IPS-20b (cell line): ENCODE measurements around the gene P2RX3.
"Not testable (repeated sequence)": the region's sequence is repeated elsewhere in the genome, so short reads cannot be mapped to it uniquely, and the experiment has no call there.

Experiments
- H3K27ac ChIP-seq: one replicate; pipeline ENCODE4 v1.5.1; 2013; ENCODE audit warnings: low read length
- H3K27me3 ChIP-seq: 2 replicates; pipeline ENCODE4 v1.6.1; 2013; ENCODE audit warnings: mild to moderate bottlenecking, low read length, inconsistent platforms; ENCODE audit not compliant: insufficient read depth
- H3K36me3 ChIP-seq: 2 replicates; pipeline ENCODE4 v1.6.1; 2013; ENCODE audit warnings: low read depth, mild to moderate bottlenecking, inconsistent platforms, low read length, moderate library complexity; ENCODE audit not compliant: insufficient read depth
- H3K4me1 ChIP-seq: 2 replicates; pipeline ENCODE4 v1.6.1; 2013; ENCODE audit warnings: mild to moderate bottlenecking, control low read depth, inconsistent platforms, low read length, moderate library complexity; ENCODE audit not compliant: insufficient read depth
- H3K4me3 ChIP-seq: 2 replicates; pipeline ENCODE4 v1.5.1; 2013; ENCODE audit warnings: mild to moderate bottlenecking, low read length, inconsistent platforms
- H3K9ac ChIP-seq: 2 replicates; pipeline ENCODE4 v1.6.1; 2013; ENCODE audit warnings: low read depth, mild to moderate bottlenecking, inconsistent platforms, low read length, moderate library complexity
- H3K9me3 ChIP-seq: 2 replicates; pipeline ENCODE4 v1.6.1; 2013; ENCODE audit warnings: mild to moderate bottlenecking, low read depth, low read length, inconsistent platforms; ENCODE audit not compliant: insufficient read depth

The P2RX3 gene

GRCh38 chr11:57357856-57358255 is 19.7 kb downstream of the P2RX3 start:
- no peak overlapping the region for H3K27ac ChIP-seq
- H3K4me3 ChIP-seq, result no peak overlapping the region
- H3K27me3 ChIP-seq, result no peaks in the 10 kb centered on the region
- H3K9me3 ChIP-seq, result no peaks in the 10 kb centered on the region
- H3K9ac ChIP-seq, result no peak overlapping the region
- no peaks in the 10 kb centered on the region for H3K36me3 ChIP-seq
- H3K4me1 ChIP-seq, result peaks cover 10% of the 10 kb centered on the region; the same call in 1 of the 2 replicates

GRCh38 chr11:57358543-57358961 is 20.4 kb downstream of the P2RX3 start:
- Histone ChIP-seq H3K4me1 (peaks cover 5% of the 10 kb centered on the region; the same call in 1 of the 2 replicates), H3K27ac (no peak overlapping the region), H3K27me3 (no peaks in the 10 kb centered on the region), H3K36me3 (no peaks in the 10 kb centered on the region), H3K4me3 (no peak overlapping the region), H3K9ac (no peak overlapping the region), H3K9me3 (no peaks in the 10 kb centered on the region)

GRCh38 chr11:57358991-57359390 is 20.8 kb downstream of the P2RX3 start:
- H3K27me3 ChIP-seq, result no peaks in the 10 kb centered on the region
- no peaks in the 10 kb centered on the region for H3K9me3 ChIP-seq
- H3K36me3 ChIP-seq, result no peaks in the 10 kb centered on the region
- peaks cover 5% of the 10 kb centered on the region; the same call in 1 of the 2 replicates for H3K4me1 ChIP-seq
- no peak overlapping the region for H3K27ac ChIP-seq
- H3K4me3 ChIP-seq, result no peak overlapping the region
- H3K9ac ChIP-seq, result no peak overlapping the region

- H3K27me3 ChIP-seq, result no peaks in the 10 kb centered on the region
- H3K27ac ChIP-seq, result no peak overlapping the region
- H3K9ac ChIP-seq, result no peak overlapping the region
- H3K4me1 ChIP-seq, result peaks cover 5% of the 10 kb centered on the region; the same call in 1 of the 2 replicates
- no peaks in the 10 kb centered on the region for H3K9me3 ChIP-seq
- no peak overlapping the region for H3K4me3 ChIP-seq
- H3K36me3 ChIP-seq, result no peaks in the 10 kb centered on the region
Measured at GRCh38 chr11:57359396-57359795, 21.2 kb downstream of the P2RX3 start.

- Histone ChIP-seq H3K27me3 (no peaks in the 10 kb centered on the region), H3K36me3 (no peaks in the 10 kb centered on the region), H3K27ac (no peak overlapping the region), H3K4me1 (peaks cover 10% of the 10 kb centered on the region; the same call in 1 of the 2 replicates), H3K4me3 (no peak overlapping the region), H3K9me3 (no peaks in the 10 kb centered on the region), H3K9ac (no peak overlapping the region)
Measured at GRCh38 chr11:57359896-57360690, 21.9 kb downstream of the P2RX3 start.

GRCh38 chr11:57360991-57361390 is 22.8 kb downstream of the P2RX3 start:
- Histone ChIP-seq H3K4me3 (no peak overlapping the region), H3K36me3 (no peaks in the 10 kb centered on the region), H3K27ac (no peak overlapping the region), H3K4me1 (peaks cover 19% of the 10 kb centered on the region), H3K9ac (no peak overlapping the region), H3K9me3 (no peaks in the 10 kb centered on the region), H3K27me3 (no peaks in the 10 kb centered on the region)

- H3K9me3 ChIP-seq, H3K27ac ChIP-seq, H3K9ac ChIP-seq, H3K36me3 ChIP-seq, H3K4me3 ChIP-seq, H3K27me3 ChIP-seq: not testable (repeated sequence)
- H3K4me1 ChIP-seq, result peaks cover 19% of the 10 kb centered on the region
Measured at GRCh38 chr11:57361420-57361819, 23.3 kb downstream of the P2RX3 start.

- H3K4me1 ChIP-seq, result peaks cover 19% of the 10 kb centered on the region
- H3K27me3 ChIP-seq, result no peaks in the 10 kb centered on the region
- no peak overlapping the region for H3K4me3 ChIP-seq
- H3K9ac ChIP-seq, result no peak overlapping the region
- H3K36me3 ChIP-seq, result no peaks in the 10 kb centered on the region
- H3K9me3 ChIP-seq, result no peaks in the 10 kb centered on the region
- no peak overlapping the region for H3K27ac ChIP-seq
Measured at GRCh38 chr11:57361926-57362325, 23.8 kb downstream of the P2RX3 start.

GRCh38 chr11:57363131-57364080 is 25.3 kb downstream of the P2RX3 start:
- H3K4me1 ChIP-seq, result peaks cover 19% of the 10 kb centered on the region
- H3K9me3 ChIP-seq, result no peaks in the 10 kb centered on the region
- H3K27ac ChIP-seq, result no peak overlapping the region
- no peak overlapping the region for H3K4me3 ChIP-seq
- no peak overlapping the region for H3K9ac ChIP-seq
- H3K36me3 ChIP-seq, result no peaks in the 10 kb centered on the region
- no peaks in the 10 kb centered on the region for H3K27me3 ChIP-seq

GRCh38 chr11:57364851-57365660 is 26.9 kb downstream of the P2RX3 start:
- H3K27me3 ChIP-seq, result no peaks in the 10 kb centered on the region

GRCh38 chr11:57368106-57368844 is 30.1 kb downstream of the P2RX3 start:
- Histone ChIP-seq H3K9me3 (no peaks in the 10 kb centered on the region), H3K36me3 (no peaks in the 10 kb centered on the region), H3K4me1 (peaks cover 15% of the 10 kb centered on the region), H3K27ac (no peak overlapping the region), H3K4me3 (no peak overlapping the region), H3K9ac (no peak overlapping the region), H3K27me3 (no peaks in the 10 kb centered on the region)

More at GRCh38 chr11:57364851-57365660, 26.9 kb downstream of the P2RX3 start:
- no peak overlapping the region for H3K27ac ChIP-seq
- H3K4me1 ChIP-seq, result peaks cover 15% of the 10 kb centered on the region
- H3K36me3 ChIP-seq, result no peaks in the 10 kb centered on the region
- no peak overlapping the region for H3K4me3 ChIP-seq
- no peaks in the 10 kb centered on the region for H3K9me3 ChIP-seq
- H3K9ac ChIP-seq, result no peak overlapping the region
